Esophagus squamous epithelium (tissue), 5 donors: ENCODE measurements around the gene LDLRAD4. TPM values are rescaled to one million over a fixed set of nuclear protein-coding genes. Genes with fewer than 3 reads are reported as not detected.

Source experiments
- DNase-seq: peaks from one replicate; lab custom pipeline; 2025; lab: John Stamatoyannopoulos, UW
- H3K27ac ChIP-seq, 4 donors: fragments of 200-600 bp; sonication (generic); one replicate each; pipeline ENCODE4 v1.5.1; 2016 to 2019; ENCODE audit warnings: mild to moderate bottlenecking in 1 of 4
- H3K27me3 ChIP-seq, 4 donors: fragments of 200-600 bp; sonication (generic); 1 replicate in 3 of 4; 2 replicates in 1 of 4; pipeline versions ENCODE4 v1.5.1 to v1.6.0; 2017 to 2021; ENCODE audit warnings: antibody characterized with exemption in 1 of 4
- H3K36me3 ChIP-seq, 3 donors: fragments of 200-600 bp; sonication (generic); one replicate each; pipeline ENCODE4 v1.5.1; 2016 to 2019
- H3K4me1 ChIP-seq, 3 donors: fragments of 200-600 bp; sonication (generic); one replicate each; pipeline ENCODE4 v1.5.1; 2017 to 2019
- H3K4me3 ChIP-seq, 4 donors: fragments of 200-600 bp; sonication (generic); 1 replicate in 3 of 4; 2 replicates in 1 of 4; pipeline ENCODE4 v1.5.1; 2016 to 2019; ENCODE audit warnings: mild to moderate bottlenecking in 2 of 4, moderate library complexity in 1 of 4
- H3K9me3 ChIP-seq, 3 donors: fragments of 200-600 bp; sonication (generic); one replicate each; pipeline ENCODE4 v1.5.1; 2016 to 2019
- CTCF ChIP-seq, 6 experiments: fragments of 450-650 bp in 4 of 6; fragments of 200-600 bp in 2 of 6; sonication (generic) in 2 of 6; IDR thresholded peaks; one replicate each; pipeline ENCODE4 v1.5.1; 2016 to 2019; ENCODE audit warnings: antibody characterized with exemption in 6 of 6, mild to moderate bottlenecking in 4 of 6, moderate library complexity in 4 of 6
- POLR2A ChIP-seq, 4 donors: fragments of 450-650 bp; IDR thresholded peaks; one replicate each; pipeline ENCODE4 v1.6.1; 2017; ENCODE audit warnings: antibody characterized with exemption in 4 of 4, mild to moderate bottlenecking in 4 of 4, moderate library complexity in 3 of 4
- WGBS, 2 donors: methylation state at CpG; one replicate each; pipeline ENCODE4 v1.1.5; 2018; 5-methylcytosine and 5-hydroxymethylcytosine counted together
- intact Hi-C: fragments of 100-400 bp; cut with DNase I; formaldehyde crosslinking; loops from one replicate; pipeline ENCODE4 v1.15.0; 2022
- total RNA-seq, 4 donors: library from RNA; depleted of rRNA; stranded (reverse); fragments of >200 nt; gene quantifications; one replicate each; pipeline ENCODE4 v1.1.0, GENCODE V29; 2016
- donor health status: DM: yes; HTN: yes; CAD: no.

Gene LDLRAD4
- total RNA-seq, 4 donors from 2014 or later = 0.91 to 17.9 (median 6.8) TPM

- Histone ChIP-seq H3K4me1 (no peaks in the 10 kb centered on the region), H3K27me3 (no peaks in the 10 kb centered on the region), H3K9me3 (no peaks in the 10 kb centered on the region), H3K27ac (no peak overlapping the region), H3K4me3 (no peak overlapping the region), H3K36me3 (no peaks in the 10 kb centered on the region)
- no peak for DNase-seq
- intact Hi-C loops = no loop called here
- TF ChIP-seq CTCF (IDR thresholded peaks at IDR 0.05) (no peak), POLR2A (IDR thresholded peaks at IDR 0.05) (no peak)
- WGBS, 2 donors = 82 to 85% methylated on average over 6 to 7 of the region's 7 CpGs
These were observed 40.4 kb upstream of the LDLRAD4 start for GRCh38 chr18:13178197-13178596.

GRCh38 chr18:13178976-13179375 lies 39.6 kb upstream of the LDLRAD4 start:
- 76 to 82% methylated on average over 4 of the region's 4 CpGs for WGBS, 2 donors
- H3K36me3 ChIP-seq = no peaks in the 10 kb centered on the region
- H3K4me1 ChIP-seq = no peaks in the 10 kb centered on the region
- TF ChIP-seq CTCF (IDR thresholded peaks at IDR 0.05) = no peak
- TF ChIP-seq POLR2A (IDR thresholded peaks at IDR 0.05) = no peak
- H3K9me3 ChIP-seq = no peaks in the 10 kb centered on the region
- no peak for DNase-seq
- H3K27ac ChIP-seq = no peak overlapping the region
- H3K4me3 ChIP-seq = no peak overlapping the region
- intact Hi-C loops = no loop called here
- H3K27me3 ChIP-seq = no peaks in the 10 kb centered on the region

GRCh38 chr18:13179566-13180113 lies 38.9 kb upstream of the LDLRAD4 start:
- DNase-seq = no peak

GRCh38 chr18:13180614-13181375 lies 37.8 kb upstream of the LDLRAD4 start:
- H3K4me1 ChIP-seq = no peaks in the 10 kb centered on the region
- no peak for TF ChIP-seq CTCF (IDR thresholded peaks at IDR 0.05)
- no peak for TF ChIP-seq POLR2A (IDR thresholded peaks at IDR 0.05)
- H3K27me3 ChIP-seq = no peaks in the 10 kb centered on the region
- no peaks in the 10 kb centered on the region for H3K36me3 ChIP-seq
- intact Hi-C loops = no loop called here
- H3K4me3 ChIP-seq = no peak overlapping the region
- WGBS, 2 donors = 54 to 61% methylated on average over 6 of the region's 6 CpGs
- no peaks in the 10 kb centered on the region for H3K9me3 ChIP-seq
- DNase-seq = no peak
- no peak overlapping the region for H3K27ac ChIP-seq

More at GRCh38 chr18:13179566-13180113, 38.9 kb upstream of the LDLRAD4 start:
- TF ChIP-seq POLR2A (IDR thresholded peaks at IDR 0.05) (no peak), CTCF (IDR thresholded peaks at IDR 0.05) (no peak)
- intact Hi-C loops = no loop called here
- Histone ChIP-seq H3K4me1 (no peaks in the 10 kb centered on the region), H3K4me3 (no peak overlapping the region), H3K36me3 (no peaks in the 10 kb centered on the region), H3K9me3 (no peaks in the 10 kb centered on the region), H3K27ac (no peak overlapping the region), H3K27me3 (no peaks in the 10 kb centered on the region)
- WGBS, 2 donors = 45 to 57% methylated on average over 9 of the region's 9 CpGs

- no peak for DNase-seq
- no peaks in the 10 kb centered on the region for H3K36me3 ChIP-seq
- no peak overlapping the region for H3K27ac ChIP-seq
- H3K4me3 ChIP-seq = no peak overlapping the region
- intact Hi-C loops = no loop called here
- H3K9me3 ChIP-seq = no peaks in the 10 kb centered on the region
- WGBS, 2 donors = 77 to 86% methylated on average over 12 to 14 of the region's 14 CpGs
- no peak for TF ChIP-seq CTCF (IDR thresholded peaks at IDR 0.05)
- TF ChIP-seq POLR2A (IDR thresholded peaks at IDR 0.05) = no peak
- H3K27me3 ChIP-seq = no peaks in the 10 kb centered on the region
- H3K4me1 ChIP-seq = no peaks in the 10 kb centered on the region
These were observed 36.8 kb upstream of the LDLRAD4 start for GRCh38 chr18:13181765-13182164.
